ENCODE results near the gene SYNM. TPM values are rescaled to one million over a fixed set of nuclear protein-coding genes. Genes with fewer than 3 reads are reported as not detected.
A peak's percentile ranks its signal among the peaks of the same experiment; 100 is the strongest.

SYNM gene
- total RNA-seq, 4 donors from 2014 or later = 1,866 to 2,563 (median 2,454) TPM

DNA sequence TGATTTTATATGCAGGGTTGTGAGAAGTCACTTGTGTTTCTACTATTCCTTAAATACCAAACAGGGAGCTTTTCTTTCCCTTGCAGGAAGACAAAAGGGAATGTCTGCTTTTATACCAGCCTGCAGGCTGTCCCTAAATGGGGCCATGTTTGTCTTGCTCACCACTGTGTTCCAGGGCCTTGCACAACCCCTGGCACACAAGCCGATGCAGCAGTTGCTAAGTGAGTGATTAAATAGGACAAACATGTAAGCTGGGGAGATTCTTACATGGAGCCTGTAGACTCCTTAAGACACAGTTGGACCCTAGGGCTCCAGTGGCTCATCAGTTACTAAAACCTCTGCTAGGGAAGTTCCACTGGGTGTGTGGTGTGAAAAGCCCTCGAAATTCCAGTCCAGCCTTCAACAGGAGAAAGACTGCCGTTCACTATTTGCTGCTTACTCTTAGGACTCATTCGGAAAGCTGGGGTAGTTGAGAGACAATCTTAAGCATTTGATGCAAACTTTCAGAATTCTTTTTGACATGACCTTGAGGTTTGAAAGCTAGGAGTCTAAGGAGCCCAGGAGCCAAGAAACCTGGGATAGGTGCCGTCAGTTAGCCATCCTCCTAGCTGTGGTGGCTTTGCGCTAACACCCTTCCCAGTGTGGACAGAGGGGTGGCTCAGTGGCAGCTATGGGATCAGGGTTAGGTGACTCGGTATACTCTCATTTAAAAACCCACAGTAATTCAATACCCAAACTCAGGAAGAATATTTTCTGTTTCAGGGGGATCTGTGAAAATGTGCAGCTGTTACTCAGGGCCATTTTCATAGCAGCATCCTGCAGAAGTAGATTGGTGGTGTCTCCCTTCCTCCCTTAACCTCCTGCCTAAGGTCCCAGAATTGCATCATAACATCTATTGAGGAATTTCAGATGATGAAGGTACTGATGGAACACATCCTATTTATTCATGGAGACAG, 39.1 kb downstream of the SYNM start:
- 78% methylated on average over 7 of the region's 7 CpGs for WGBS
- no peak for DNase-seq (ENCODE audit: extremely low spot score)
- H3K27ac ChIP-seq (replicated peaks in 1 of 4) = peak overlapping the region; percentile 97 to 98 (median 98)
- H3K27me3 ChIP-seq = no peaks in the 10 kb centered on the region
- TF ChIP-seq POLR2AphosphoS5 (IDR thresholded peaks at IDR 0.05) = peak; percentile 91 to 93
- peak; percentile 58 for TF ChIP-seq EP300 (IDR thresholded peaks at IDR 0.05)
- TF ChIP-seq POLR2A (IDR thresholded peaks at IDR 0.05; ENCODE audit: low read depth) = no peak
- no peaks in the 10 kb centered on the region for H3K9me3 ChIP-seq
- intact Hi-C loops (cut with DNase I) = no loop called here
- H3K4me3 ChIP-seq = no peak overlapping the region
- H3K36me3 ChIP-seq = peaks cover 0 to under 1% (median 0%) of the 10 kb centered on the region in 4 donors
- H3K4me1 ChIP-seq = peaks cover 17 to 80% (median 75%) of the 10 kb centered on the region in 4 donors

DNA sequence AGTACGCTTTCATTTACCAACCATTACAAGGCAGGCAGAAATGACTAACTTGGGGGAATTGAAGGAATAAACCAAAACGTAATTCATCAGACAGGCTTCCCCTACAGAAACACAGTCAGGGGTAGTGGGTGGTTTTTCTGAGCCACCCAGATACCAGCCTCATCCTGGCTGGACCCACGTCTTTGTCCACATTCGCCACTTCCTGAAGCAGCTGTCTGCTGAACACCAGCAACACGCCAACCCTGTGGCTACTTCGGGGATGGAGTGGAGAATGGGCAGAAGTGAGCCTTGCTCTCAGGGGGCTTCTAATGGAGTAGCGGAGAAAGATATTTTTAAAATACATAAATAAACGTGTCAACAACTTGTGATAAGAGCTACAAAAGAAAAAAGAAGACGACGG, 40.1 kb downstream of the SYNM start:
- peaks cover 0 to 6% (median 1%) of the 10 kb centered on the region in 4 donors for H3K36me3 ChIP-seq
- H3K4me1 ChIP-seq = peaks cover 21 to 88% (median 81%) of the 10 kb centered on the region in 4 donors
- H3K9me3 ChIP-seq = no peaks in the 10 kb centered on the region
- no peak for DNase-seq (ENCODE audit: extremely low spot score)
- H3K27me3 ChIP-seq = no peaks in the 10 kb centered on the region
- no peak overlapping the region for H3K4me3 ChIP-seq
- WGBS = 82% methylated on average over 10 of the region's 10 CpGs
- intact Hi-C loops (cut with DNase I) = no loop called here
- no peak for TF ChIP-seq CTCF (IDR thresholded peaks at IDR 0.05)
- TF ChIP-seq POLR2A (IDR thresholded peaks at IDR 0.05; ENCODE audit: low read depth) = no peak
- TF ChIP-seq POLR2AphosphoS5 (IDR thresholded peaks at IDR 0.05) = peak; percentile 11 to 33
- peak overlapping the region; percentile 97 to 98 (median 98) for H3K27ac ChIP-seq (replicated peaks in 1 of 4)

GRCh38 chr15:99145778-99146177, 40.9 kb downstream of the SYNM start:
- H3K9me3 ChIP-seq = no peaks in the 10 kb centered on the region
- DNase-seq (ENCODE audit: extremely low spot score) = no peak
- peak overlapping the region; percentile 97 to 98 (median 98) for H3K27ac ChIP-seq (replicated peaks in 1 of 4)
- intact Hi-C loops (cut with DNase I) = no loop called here
- TF ChIP-seq EP300 (IDR thresholded peaks at IDR 0.05) (no peak), POLR2A (IDR thresholded peaks at IDR 0.05; ENCODE audit: low read depth) (no peak), POLR2AphosphoS5 (IDR thresholded peaks at IDR 0.05) (peak; percentile 50 to 78), CTCF (IDR thresholded peaks at IDR 0.05) (no peak)
- H3K4me3 ChIP-seq = no peak overlapping the region
- no peaks in the 10 kb centered on the region for H3K27me3 ChIP-seq
- 72% methylated on average over 6 of the region's 6 CpGs for WGBS
- peaks cover 21 to 84% (median 79%) of the 10 kb centered on the region in 4 donors for H3K4me1 ChIP-seq
- H3K36me3 ChIP-seq = peaks cover 0 to 12% (median 3%) of the 10 kb centered on the region in 4 donors

DNA sequence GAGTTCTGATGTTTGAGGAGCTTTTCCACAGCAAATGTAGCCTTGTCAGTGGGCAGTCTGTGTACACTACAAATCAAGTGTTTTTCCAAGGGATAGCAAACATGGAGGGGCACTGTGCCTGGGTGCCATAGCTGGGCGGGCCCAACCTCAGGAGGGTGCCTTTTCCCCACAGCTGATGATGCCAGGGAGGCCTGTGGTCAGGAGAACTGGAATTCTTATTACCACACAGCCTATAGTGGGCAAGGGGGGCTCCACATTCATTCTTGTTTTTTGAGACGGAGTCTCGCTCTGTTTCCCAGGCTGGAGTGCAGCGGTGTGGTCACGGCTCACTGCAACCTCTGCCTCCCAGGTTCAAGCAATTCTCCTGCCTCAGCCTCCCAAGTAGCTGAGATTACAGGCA, 41.8 kb downstream of the SYNM start:
- DNase-seq (ENCODE audit: extremely low spot score) = no peak
- Histone ChIP-seq H3K27ac (replicated peaks in 1 of 4) (peak overlapping the region; percentile 97 to 98 (median 98)), H3K4me3 (no peak overlapping the region), H3K27me3 (no peaks in the 10 kb centered on the region), H3K4me1 (peaks cover 21 to 84% (median 73%) of the 10 kb centered on the region in 4 donors), H3K9me3 (no peaks in the 10 kb centered on the region), H3K36me3 (peaks cover 0 to 19% (median 8%) of the 10 kb centered on the region in 4 donors)
- TF ChIP-seq POLR2A (IDR thresholded peaks at IDR 0.05; ENCODE audit: low read depth) (no peak), CTCF (IDR thresholded peaks at IDR 0.05) (no peak), POLR2AphosphoS5 (IDR thresholded peaks at IDR 0.05) (peak in 1 of 2 donors; percentile 49), EP300 (IDR thresholded peaks at IDR 0.05) (no peak)
- intact Hi-C loops (cut with DNase I) = no loop called here
- WGBS = 96% methylated on average over 4 of the region's 5 CpGs

DNA sequence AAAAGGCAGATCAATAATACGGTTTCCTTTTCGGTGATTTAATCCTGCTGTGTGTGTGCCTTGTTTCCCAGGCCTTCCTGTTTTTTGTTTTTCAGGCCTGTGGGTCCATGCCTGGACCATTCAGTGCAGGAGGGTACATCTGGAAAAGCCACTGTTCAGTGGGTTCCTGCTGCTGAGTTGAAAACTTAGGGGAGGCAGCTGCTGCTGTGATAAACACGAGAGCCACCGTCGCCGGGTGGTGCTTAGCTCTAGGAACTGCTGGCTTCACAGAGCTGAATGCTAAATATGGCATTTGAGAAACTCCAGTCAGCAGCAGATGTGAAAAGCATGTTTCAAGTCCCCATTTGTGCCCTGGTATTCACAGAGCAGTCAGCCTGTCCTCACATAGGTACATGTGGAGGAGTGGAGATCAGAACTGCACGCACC, 44.0 kb downstream of the SYNM start:
- peak overlapping the region; percentile 77 to 98 (median 97) for H3K27ac ChIP-seq (replicated peaks in 1 of 4)

More for the DNA sequence above, 44.0 kb downstream of the SYNM start:
- H3K36me3 ChIP-seq = peaks cover 0 to 19% (median 8%) of the 10 kb centered on the region in 4 donors
- H3K4me3 ChIP-seq = no peak overlapping the region
- no peak for TF ChIP-seq EP300 (IDR thresholded peaks at IDR 0.05)
- no peak for TF ChIP-seq CTCF (IDR thresholded peaks at IDR 0.05)
- TF ChIP-seq POLR2A (IDR thresholded peaks at IDR 0.05; ENCODE audit: low read depth) = no peak
- peak; percentile 46 to 61 for TF ChIP-seq POLR2AphosphoS5 (IDR thresholded peaks at IDR 0.05)
- H3K4me1 ChIP-seq = peaks cover 13 to 62% (median 53%) of the 10 kb centered on the region in 4 donors
- no peaks in the 10 kb centered on the region for H3K9me3 ChIP-seq
- 67% methylated on average over 7 of the region's 7 CpGs for WGBS
- intact Hi-C loops (cut with DNase I) = no loop called here
- DNase-seq (ENCODE audit: extremely low spot score) = no peak
- no peaks in the 10 kb centered on the region for H3K27me3 ChIP-seq
